ENCODE measurements around the gene PROKR1.
A peak's percentile ranks its signal among the peaks of the same experiment; 100 is the strongest.
"Not testable (repeated sequence)": the region's sequence is repeated elsewhere in the genome, so short reads cannot be mapped to it uniquely, and the experiment has no call there.

PROKR1 gene

GRCh38 chr2:68643011-68643873, at the start of gene PROKR1:
Gene PROKR1, plus strand, starts transcription at chr2:68643579. Its CDS starts 2,243 bp downstream, at chr2:68645822.
- DNase-seq: peak; percentile 66

GRCh38 chr2:68594041-68594440, 49.3 kb upstream of the PROKR1 start:
- no peak for DNase-seq

GRCh38 chr2:68594674-68595492, 48.5 kb upstream of the PROKR1 start:
- DNase-seq: peak; percentile 7

- not testable (repeated sequence) for DNase-seq
Measured at GRCh38 chr2:68595493-68595785, 47.9 kb upstream of the PROKR1 start.

- not testable (repeated sequence) for DNase-seq
Measured at GRCh38 chr2:68600495-68600894, 42.9 kb upstream of the PROKR1 start.

GRCh38 chr2:68603059-68603458, 40.3 kb upstream of the PROKR1 start:
- no peak for DNase-seq

GRCh38 chr2:68604077-68604476, 39.3 kb upstream of the PROKR1 start:
- DNase-seq: no peak

GRCh38 chr2:68605939-68606338, 37.4 kb upstream of the PROKR1 start:
- DNase-seq: no peak

GRCh38 chr2:68606759-68607158, 36.6 kb upstream of the PROKR1 start:
- DNase-seq: no peak

GRCh38 chr2:68607837-68608236, 35.5 kb upstream of the PROKR1 start:
- no peak for DNase-seq

- DNase-seq: no peak
Measured at GRCh38 chr2:68612765-68613519, 30.4 kb upstream of the PROKR1 start.

- no peak for DNase-seq
Measured at GRCh38 chr2:68620772-68621171, 22.6 kb upstream of the PROKR1 start.

GRCh38 chr2:68623820-68624219, 19.6 kb upstream of the PROKR1 start:
- DNase-seq: no peak

GRCh38 chr2:68627615-68628014, 15.8 kb upstream of the PROKR1 start:
- DNase-seq: no peak

- DNase-seq: no peak
Measured at GRCh38 chr2:68632021-68632420, 11.4 kb upstream of the PROKR1 start.

GRCh38 chr2:68637047-68637446, 6.3 kb upstream of the PROKR1 start:
- no peak for DNase-seq

GRCh38 chr2:68643874-68644485, 601 bp downstream of the PROKR1 start:
- DNase-seq: no peak

- peak; percentile 7 for DNase-seq
Measured at GRCh38 chr2:68645523-68645922, 2.1 kb downstream of the PROKR1 start.

- no peak for DNase-seq
Measured at GRCh38 chr2:68646303-68646702, 2.9 kb downstream of the PROKR1 start.

GRCh38 chr2:68650645-68651044, 7.3 kb downstream of the PROKR1 start:
- no peak for DNase-seq

GRCh38 chr2:68653034-68653433, 9.7 kb downstream of the PROKR1 start:
- DNase-seq: no peak

GRCh38 chr2:68653538-68653982, 10.2 kb downstream of the PROKR1 start:
- no peak for DNase-seq

GRCh38 chr2:68658266-68658665, 14.9 kb downstream of the PROKR1 start:
- DNase-seq: no peak
